Bone marrow (tissue), 2 donors: Measurements from ENCODE around the gene DDX24.

Source experiments
- DNase-seq, 2 donors: peaks; one replicate each; lab custom pipeline; 2025; lab: John Stamatoyannopoulos, UW

The DDX24 gene, protein sequence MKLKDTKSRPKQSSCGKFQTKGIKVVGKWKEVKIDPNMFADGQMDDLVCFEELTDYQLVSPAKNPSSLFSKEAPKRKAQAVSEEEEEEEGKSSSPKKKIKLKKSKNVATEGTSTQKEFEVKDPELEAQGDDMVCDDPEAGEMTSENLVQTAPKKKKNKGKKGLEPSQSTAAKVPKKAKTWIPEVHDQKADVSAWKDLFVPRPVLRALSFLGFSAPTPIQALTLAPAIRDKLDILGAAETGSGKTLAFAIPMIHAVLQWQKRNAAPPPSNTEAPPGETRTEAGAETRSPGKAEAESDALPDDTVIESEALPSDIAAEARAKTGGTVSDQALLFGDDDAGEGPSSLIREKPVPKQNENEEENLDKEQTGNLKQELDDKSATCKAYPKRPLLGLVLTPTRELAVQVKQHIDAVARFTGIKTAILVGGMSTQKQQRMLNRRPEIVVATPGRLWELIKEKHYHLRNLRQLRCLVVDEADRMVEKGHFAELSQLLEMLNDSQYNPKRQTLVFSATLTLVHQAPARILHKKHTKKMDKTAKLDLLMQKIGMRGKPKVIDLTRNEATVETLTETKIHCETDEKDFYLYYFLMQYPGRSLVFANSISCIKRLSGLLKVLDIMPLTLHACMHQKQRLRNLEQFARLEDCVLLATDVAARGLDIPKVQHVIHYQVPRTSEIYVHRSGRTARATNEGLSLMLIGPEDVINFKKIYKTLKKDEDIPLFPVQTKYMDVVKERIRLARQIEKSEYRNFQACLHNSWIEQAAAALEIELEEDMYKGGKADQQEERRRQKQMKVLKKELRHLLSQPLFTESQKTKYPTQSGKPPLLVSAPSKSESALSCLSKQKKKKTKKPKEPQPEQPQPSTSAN

DNA sequence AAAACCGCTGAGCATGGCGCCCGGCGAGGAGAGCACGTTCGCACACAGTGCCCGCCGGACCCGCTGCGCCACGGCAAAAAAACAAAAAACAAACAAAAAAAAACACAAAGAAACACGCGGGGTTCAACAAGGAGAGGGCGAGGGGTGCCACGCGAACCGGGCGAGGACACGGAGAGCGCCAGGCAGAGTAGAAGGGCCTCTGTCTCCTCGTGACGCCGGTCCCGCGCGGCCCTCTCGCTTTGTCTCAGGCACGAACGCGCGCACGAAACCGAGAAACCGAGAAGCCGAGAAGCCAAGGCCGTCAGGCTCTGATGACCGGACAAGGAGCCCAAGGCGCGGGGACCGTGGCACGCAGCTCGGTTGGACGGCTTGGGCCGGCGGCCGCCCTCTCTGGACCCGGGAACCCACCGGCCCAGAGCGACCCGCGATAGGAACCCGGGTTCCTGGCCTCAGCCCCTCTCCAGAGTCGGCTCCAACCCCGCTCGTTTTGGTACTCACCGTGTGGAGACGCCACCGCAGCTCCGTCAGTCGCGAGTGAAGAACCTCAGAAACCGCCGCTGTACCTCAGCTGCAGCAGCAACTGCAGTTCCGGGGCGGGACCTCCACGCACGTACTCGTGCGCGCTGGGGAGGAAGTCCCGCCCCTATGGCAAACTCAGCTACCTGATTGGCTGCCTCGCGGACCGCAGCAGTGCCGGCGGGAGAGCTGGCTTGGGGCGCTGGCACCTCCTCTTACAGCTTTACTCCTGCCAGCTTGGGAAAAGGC lies at the start of gene DDX24, which contains the start of gene IFI27L1:
DDX24 (minus strand) TSS at position 582 of the 765 bp plus-strand sequence. CDS start 1,460 bp downstream, outside the sequence.
IFI27L1 (plus strand) TSS at position 690 of the 765 bp plus-strand sequence. CDS start 15,628 bp downstream, outside the sequence.
- DNase-seq = peak; percentile 73 to 91

DNA sequence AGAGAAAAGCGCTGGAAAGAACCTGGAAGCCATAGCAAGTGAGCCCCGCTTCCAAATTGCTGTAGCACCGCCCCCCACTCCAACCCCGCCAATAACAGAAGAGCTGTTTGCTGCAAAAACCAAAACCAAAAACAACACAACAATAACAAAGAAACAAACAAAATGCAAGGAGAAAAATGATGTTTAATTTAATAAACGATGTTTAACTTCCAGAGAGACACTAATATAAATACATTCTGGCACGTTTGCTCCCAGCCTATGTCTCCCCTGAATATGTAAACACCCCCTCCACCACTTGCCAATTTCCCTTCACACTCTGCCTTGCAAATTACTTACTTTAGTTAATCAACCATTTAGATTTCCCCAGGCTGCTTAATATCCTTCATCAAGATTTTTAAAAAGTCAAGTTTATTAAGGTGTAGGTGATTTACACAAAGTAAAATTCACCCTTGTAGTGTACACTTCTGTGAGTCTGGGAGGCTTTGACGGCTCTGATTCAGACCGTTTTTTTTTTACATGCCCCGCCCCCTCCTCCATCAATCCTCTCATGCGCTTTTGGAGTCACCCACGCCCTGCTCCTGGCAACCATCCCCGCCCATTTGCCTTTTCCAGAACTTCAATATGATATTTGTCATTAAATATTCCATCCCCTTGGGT lies 48.9 kb upstream of the DDX24 start:
- no peak for DNase-seq

DNA sequence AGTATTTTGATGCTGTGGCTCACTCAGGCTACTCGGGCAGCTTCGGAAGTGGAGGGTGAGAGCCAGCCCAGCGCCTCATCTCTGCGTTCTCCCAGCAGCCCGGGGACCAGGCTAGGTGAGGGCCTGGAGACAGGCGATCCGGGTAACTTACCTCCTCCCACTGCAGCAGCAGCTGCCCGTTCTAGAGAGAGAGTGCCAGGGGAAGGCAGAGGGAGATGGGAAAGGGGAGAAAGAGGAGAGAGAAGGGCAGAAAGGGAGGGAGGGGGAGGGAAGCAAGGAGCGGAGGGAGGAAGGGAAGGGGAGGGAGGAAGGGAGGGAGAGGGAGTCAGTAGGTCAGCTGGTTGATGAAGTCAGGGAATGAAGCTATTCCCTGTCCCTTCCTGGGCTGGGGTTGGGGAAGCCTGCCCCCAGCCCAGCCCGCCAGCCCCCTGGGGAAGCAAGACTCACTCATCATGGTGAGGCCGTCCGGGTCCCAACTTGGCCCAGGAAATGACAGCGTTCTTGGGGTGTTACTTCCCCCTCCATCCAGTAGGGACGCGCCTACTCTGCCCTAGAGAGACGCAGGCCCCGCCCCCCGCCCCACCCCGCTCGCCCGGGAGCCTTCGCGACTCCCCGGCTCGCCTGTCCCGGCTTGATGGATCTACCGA lies 48.2 kb upstream of the DDX24 start, which contains the start of gene IFI27L2:
IFI27L2 (minus strand) TSS at position 494 of the 647 bp plus-strand sequence; CDS start at position 454, 40 bp downstream.
- DNase-seq = peak; percentile 22 to 65

DNA sequence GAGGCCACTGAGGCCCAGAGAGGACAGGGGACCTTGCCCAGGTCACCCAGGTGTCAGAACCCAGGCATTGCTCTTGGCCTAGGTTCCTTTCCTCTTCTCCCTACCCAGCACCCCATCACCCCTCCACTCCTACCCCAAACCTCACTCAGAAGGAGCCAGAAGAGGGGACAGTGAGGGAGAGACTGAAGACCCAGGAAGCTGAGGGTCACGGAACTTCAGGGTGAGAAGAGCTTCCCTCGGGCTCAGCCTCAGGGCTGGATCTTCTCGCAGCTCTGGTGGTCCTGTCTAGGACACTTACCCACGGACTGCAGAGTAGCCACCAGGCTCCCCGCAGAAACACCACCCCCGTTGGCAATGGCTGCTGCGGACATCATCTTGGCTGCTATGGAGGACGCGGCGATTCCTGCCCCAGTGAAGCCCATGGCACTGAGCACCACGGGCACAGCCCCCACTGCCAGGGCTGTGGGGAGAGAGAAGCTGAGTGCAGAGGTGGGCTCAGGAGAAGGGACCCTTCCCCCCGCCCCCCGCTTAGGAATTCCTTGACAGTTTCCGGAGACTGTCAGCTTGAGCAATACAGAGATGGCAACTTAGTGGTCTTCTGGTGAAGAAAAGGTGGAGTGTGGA lies 47.3 kb upstream of the DDX24 start:
- DNase-seq = no peak

DNA sequence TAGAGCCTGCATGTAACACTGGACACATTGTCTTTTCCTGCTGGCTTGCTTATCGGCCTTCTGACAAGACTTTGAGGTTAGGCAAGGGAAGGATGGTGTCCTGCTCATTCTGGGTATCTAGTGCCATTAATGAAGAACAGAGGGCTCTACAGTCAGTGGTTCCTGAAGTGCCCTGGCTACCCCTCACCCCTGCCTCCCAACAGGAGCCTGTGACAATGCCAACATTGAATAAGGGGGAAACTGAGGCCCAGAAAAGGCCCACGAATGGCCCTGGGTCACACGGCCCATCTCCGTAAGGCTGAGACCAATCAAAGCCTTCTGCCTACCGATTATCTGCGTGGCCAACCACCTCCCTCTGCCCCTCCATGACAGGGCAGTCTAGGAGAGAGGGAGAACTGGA lies 46.3 kb upstream of the DDX24 start:
- no peak for DNase-seq

DNA sequence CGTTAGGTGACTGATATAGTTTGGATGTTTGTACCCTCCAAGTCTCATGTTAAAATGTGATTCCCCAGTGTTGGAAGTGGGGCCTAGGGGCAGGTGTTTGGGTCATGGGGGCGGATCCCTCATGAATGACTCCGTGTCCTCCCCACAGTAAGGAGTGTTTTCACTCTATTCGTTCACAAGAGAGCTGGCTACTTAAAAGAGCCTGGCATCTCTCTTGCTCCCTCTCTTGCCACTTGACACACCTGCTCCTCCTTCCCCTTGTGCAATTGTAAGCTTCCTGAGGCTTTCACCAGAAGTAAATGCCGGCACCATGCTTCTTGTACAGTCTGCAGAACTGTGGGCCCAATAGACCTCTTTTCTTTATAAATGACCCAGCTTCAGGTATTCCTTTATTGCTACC lies 45.8 kb upstream of the DDX24 start:
- no peak for DNase-seq

DNA sequence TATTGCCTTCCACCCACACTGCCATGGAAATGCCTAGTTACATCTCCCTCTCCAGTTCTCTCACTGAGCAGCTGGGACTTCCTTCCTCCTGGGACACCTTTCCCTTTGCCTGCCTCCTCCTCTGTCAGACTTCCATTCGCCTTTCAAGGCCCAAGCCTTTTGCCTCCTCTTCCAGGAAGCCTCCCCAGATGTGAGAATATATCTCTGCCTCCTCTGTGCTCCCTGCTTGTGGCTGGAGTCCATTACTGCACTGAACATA lies 45.3 kb upstream of the DDX24 start:
- DNase-seq = no peak

DNA sequence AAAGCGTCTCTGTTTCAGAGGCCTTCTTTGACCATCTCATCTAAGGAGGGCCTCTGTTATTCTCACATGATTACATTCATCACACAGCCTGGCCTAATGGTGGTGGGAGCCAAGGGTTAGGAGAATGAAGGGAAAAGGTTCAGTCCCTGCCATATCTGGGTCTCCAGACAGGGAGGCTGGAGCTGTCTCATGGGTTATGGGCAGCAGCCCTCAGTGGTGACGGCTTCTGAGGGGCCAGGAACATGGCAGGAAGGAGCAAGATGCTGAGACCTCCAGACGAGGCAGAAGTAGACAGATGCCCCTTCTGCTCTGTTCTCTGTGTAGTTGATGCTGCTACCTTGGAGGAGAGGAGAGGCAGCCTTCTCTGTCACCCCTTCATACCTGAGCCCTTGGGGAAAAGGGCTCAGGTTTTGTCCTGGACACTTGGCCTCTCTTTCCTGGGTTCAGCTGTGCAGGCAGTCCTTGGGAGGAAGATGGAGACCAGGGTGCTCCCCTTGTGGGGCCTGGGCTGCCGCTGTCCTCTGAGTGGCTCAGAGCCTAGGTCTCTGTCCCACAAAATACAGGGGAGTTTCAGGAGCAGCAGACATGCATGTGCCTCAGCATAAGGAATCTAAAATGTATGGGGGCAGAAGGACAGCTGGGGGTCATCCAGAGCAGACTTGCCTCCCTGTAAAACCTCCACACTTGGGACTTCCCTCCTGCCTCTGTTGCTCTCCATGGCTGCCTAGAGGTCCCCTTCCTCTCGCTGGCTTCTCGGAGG lies 44.8 kb upstream of the DDX24 start:
- no peak for DNase-seq

DNA sequence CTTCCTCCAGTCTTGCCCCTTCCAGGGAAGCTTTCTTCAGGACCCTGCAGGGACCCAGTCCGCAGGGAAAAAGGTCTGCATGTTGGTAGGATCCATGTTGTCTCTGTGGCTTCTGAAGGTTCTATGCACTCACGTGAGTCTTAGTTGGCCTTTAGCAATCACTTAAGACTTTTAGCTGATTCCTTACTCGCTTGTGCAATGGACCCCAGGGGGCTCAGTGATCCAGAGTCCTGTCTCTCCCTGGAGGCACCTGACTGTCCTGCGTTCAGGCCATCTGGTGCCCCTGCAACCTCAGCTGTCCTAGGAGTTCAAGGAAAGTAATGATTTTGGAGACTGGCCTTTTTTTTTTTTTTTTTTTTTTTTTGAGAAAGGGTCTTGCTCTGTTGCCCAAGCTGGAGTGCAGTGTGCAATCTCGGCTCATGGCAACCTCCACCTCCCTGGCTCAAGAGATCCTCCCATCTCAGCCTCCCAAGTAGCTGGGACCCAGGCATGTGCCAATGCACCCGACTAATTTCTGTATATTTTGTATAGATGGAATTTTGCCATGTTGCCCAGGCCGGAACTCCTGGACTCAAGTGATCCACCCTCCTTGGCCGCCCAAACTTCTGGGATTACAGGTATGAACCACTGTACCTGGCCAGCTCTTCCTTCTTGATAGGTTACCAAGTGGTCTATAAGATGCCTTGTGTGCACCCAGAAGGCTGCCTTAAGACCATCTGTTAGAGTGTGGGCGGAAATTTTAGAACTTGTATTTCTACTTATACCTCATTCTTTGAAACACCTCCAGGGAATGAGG lies 43.8 kb upstream of the DDX24 start:
- no peak for DNase-seq

DNA sequence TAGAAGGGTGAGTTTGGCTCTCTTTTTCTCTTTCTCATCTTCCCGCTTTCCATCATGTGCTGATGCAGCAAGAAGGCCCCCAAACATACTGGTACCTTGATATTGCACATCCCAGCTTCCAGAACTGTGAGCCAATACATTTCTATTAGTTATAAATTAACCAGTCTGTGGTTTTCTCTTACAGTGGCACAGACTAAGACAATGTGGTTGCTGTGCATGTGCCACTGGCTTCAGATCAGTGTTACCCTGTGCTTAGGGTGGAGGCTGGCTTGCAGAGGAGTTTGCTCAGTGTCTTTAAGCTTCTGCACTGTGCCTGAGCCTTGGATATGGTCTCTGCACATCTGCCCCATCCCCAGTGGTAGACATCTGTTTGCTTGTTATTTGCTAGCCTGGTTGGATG lies 42.9 kb upstream of the DDX24 start:
- no peak for DNase-seq

DNA sequence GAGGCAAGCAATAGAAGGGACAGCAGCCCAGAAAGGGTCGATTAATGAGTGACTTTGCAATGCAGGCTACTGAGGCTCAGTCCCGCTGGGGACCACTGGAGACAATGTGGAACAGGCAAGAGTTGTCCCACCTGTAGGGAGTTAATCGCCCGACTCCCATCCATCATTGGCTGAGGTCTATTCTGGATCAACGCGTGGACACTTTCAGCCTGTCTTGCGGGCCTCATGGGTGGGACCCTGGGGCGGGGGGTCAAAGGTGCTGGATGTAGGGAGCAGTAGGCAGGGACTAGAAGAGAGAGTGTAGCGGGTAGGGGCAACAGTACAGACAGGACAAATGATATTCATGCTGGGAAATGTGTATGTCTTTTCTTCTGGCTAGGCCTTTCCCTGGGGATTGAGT lies 42.3 kb upstream of the DDX24 start:
- DNase-seq = no peak

DNA sequence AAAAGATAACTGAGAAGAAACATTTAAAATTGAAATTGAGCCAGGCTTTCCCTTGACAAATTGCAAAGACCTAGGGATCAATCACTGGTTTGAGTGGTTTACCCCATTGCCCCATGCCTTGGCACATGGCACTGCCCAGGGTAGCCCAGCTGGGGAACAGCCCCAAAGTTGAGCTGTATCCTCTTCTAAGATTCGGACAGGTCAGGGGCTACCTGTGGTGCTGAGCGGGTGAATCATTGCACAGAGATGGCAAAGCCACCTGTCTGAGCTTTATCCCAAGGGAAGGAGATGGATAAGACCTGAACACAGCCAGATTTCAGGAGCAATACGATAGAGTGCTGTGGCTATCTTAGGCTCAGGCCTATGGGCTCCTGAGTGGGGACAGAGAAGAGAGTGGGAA lies 41.4 kb upstream of the DDX24 start:
- DNase-seq = no peak

DNA sequence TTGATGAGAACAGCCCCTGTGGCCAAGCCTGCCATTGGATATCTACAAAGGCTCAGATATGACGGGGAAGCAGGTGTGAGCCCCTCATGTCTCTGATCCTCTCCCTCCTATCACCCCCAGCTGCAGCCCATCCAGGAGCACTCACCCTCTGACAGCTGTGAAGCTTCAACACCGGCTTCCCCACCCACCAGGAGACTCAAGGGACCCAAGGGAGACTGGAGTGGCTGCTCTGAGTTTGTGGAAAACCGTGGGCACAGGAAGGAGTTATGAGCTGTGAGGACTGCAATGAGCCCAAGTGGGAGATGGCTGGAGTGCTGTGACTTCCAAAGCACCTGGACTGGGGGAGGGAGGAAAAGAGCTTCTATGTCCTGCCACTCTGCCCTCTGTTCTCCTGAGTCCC lies 40.5 kb upstream of the DDX24 start:
- DNase-seq = no peak

DNA sequence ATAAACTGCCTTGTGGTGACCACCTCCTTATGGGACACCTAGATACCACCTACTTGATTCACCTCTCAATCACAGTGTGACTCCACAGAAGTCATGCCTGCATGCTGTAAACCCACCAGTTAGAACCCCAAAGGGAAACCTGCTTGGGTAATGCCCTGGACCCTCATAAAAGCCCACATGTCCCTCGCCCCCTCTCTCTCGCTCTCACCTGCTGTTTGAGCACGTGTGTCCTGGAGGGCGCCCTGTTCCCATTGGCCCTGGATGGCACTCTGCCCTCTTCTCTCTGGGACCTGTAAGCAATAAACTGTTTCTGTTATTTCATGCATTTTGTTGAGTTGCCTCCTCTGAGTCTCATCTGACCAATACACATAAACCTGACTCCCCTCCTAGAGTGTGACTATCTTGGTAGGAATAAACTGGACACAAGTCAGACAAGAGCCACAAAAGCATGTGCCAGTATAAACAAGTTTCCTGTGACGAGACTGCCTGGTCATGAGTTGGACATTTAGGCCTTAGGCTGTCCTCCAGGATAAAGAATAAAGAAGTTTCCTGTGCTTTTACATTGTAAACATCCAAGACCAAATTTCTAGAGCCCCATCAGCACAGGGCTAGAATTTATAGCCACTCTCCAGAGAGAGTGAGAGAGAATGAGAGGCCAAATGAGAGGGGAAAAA lies 39.8 kb upstream of the DDX24 start:
- DNase-seq = no peak

DNA sequence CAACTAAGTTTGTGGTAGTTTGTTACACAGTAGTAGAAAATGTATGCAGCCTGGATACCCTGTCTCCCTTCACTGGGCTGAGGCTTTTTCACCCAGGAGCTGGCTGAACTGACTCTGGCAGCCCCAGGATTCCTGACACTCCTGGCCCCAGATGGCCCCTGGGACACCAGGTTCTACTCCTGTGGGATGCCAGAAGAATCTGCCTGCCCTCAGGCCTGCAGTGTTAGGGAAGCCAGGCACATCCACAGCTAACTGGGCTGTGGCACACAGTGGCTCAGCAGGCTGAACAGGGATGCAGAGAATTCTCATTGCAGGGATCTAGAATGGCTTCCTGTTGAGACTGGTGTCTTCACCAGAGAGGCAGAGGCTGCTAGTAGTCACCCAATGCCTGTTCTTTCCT lies 38.1 kb upstream of the DDX24 start:
- DNase-seq = no peak

DNA sequence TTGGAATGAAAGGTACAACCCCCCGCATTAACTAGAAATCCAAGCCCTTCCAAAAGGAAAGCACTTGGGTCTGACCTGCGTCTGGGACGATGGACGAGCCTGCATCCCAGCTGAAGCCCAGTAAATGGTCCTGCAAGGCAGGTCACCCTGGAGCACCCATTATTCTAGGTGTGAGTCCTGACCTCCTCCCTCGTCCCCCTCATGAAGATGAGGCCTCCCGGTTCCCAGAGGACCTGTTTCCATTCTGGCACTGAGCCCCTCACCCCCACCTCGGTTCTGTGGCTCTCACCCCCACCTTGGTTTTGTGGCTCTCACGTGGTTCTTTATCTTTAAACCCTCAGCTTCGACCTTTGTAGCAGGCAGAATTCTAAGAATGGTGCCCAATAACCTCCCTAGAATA lies 36.9 kb upstream of the DDX24 start:
- DNase-seq = no peak

DNA sequence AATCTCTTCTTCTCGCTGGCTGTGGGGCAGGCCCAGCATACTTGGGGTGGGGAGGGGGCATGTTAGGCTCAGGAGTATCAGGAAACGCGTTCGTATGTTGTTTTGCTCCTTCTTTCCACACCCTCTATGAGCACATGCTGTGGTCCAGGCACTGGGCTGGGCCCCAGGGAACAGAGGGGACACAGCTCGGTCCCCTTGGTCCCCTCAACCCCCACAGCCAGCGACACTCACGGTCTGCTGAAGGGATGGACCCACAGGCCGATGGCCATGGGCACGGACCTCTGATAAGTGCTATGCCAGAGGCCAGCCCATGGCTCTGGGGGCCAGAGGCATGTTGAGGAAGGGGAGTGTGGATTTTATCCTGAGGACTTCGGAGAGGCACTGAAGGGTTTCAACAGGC lies 35.7 kb upstream of the DDX24 start:
- DNase-seq = no peak

DNA sequence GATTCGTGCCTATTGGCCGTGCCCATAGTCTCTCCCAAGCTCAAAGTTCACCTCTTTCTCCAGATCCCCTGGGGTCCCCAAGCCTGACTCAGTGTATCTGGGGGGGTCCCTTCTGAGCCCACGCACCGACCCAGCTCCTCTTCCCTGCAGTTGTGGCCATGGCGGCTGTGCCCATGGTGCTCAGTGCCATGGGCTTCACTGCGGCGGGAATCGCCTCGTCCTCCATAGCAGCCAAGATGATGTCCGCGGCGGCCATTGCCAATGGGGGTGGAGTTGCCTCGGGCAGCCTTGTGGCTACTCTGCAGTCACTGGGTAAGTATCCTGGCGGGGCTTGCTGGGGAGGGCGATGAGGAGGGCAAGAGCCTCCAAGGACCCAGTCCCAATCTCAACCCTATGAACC lies 34.6 kb upstream of the DDX24 start:
- no peak for DNase-seq
